NOMO-1 (cell line): ENCODE data around the gene PMFBP1.
"Not testable (repeated sequence)": the region's sequence is repeated elsewhere in the genome, so short reads cannot be mapped to it uniquely, and the experiment has no call there.

Experiments used
- DNase-seq, 2 experiments: peaks; one replicate each; lab custom pipeline; 2025; ENCODE audit not compliant: unreplicated experiment in 2 of 2; lab: John Stamatoyannopoulos, UW

PMFBP1 gene

DNA sequence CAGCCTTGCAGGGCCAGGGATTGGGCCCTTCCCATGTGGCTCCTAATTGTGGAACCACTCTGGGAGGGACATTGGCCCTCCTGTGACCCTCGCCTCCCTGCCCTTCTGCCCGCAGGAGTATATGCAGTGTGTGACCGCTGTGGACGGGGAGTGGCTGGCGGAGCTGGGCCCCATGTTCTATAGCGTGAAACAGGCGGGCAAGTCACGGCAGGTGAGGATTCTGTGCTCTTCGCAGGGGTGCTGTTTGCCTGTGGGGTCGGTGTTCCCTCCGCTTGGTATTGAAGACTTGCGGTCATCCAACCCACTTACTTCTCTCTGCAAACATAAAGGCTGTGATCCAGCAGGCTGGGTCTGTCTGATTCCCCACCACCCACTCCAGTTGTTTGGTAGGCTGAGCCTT, 62.7 kb downstream of the PMFBP1 start:
- no peak for DNase-seq

DNA sequence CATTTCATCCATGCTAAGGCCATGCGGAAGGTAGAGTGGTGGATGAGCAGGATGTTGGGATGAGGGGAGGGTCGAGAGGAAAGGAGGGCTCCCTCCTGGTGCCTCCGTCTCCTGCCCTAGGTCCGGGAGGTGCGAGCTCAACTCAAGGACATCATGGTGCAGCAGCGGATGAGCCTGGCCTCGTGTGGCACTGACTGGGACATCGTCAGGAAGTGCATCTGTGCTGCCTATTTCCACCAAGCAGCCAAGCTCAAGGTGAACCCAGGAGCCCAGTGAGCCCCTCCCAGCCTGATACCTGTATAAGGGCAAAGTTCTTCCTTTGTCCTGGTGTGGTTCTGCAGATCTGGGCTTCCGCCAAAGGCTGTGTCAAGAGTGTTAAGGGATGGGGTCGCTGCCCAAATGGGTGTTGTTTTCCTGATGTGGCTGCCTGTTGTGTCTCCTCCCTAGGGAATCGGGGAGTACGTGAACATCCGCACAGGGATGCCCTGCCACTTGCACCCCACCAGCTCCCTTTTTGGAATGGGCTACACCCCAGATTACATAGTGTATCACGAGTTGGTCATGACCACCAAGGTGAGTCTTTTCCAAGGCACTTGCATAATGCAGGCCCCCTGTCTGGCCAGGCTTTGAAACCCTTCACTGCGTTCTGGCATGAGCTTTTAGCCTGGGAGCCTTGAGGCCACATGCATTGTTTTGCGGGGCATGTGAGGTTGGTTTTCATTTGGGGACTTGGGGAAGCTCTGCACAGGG, 63.4 kb downstream of the PMFBP1 start:
- no peak for DNase-seq

DNA sequence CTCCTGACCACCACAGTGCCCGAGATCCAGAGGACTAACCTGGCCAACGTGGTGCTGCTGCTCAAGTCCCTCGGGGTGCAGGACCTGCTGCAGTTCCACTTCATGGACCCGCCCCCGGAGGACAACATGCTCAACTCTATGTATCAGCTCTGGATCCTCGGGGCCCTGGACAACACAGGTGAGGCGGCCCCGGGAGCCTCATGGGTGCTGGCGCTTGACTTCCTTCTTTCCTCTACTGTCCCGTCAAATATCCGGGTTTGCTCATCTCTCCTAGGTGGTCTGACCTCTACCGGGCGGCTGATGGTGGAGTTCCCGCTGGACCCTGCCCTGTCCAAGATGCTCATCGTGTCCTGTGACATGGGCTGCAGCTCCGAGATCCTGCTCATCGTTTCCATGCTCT, 64.6 kb downstream of the PMFBP1 start:
- DNase-seq, result no peak

- DNase-seq, result no peak
These were observed 66.0 kb downstream of the PMFBP1 start for GRCh38 chr16:72105978-72106377.

DNA sequence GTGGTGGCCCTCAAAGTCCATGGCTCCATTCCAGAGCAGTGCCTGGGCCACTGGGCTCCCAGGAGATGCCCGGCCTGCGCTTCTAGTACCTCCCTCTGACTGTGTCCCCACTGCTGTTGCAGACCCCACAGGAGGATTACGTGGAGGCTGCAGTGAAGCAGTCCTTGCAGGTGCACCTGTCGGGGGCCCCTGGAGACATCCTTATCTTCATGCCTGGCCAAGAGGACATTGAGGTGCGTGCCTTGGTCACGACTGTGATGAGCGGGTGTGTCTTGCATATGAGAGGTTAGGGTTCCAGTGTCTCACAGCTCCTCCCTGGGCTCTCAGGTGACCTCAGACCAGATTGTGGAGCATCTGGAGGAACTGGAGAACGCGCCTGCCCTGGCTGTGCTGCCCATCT, 67.0 kb downstream of the PMFBP1 start:
- DNase-seq, result no peak

GRCh38 chr16:72101195-72101594, 70.8 kb downstream of the PMFBP1 start:
- DNase-seq, result no peak

GRCh38 chr16:72099377-72099818, 72.6 kb downstream of the PMFBP1 start:
- peak; percentile 24 to 44 for DNase-seq

DNA sequence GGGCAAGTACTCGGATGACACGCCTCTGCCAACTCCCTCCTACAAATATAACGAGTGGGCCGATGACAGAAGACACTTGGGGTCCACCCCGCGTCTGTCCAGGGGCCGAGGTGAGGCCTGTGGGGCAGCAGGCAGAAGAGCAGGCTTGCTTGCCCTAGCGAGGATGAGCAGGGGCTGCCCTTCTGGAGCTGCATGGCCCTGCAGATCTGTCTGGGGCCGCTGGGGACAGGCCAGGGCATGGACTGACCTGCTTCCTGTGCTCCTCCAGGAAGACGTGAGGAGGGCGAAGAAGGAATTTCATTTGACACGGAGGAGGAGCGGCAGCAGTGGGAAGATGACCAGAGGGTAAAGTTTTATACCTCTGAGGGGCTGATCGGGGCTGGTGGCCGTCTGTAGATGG, 73.0 kb downstream of the PMFBP1 start:
- no peak for DNase-seq

GRCh38 chr16:72094266-72094610, 77.7 kb downstream of the PMFBP1 start:
- DNase-seq, result no peak

DNA sequence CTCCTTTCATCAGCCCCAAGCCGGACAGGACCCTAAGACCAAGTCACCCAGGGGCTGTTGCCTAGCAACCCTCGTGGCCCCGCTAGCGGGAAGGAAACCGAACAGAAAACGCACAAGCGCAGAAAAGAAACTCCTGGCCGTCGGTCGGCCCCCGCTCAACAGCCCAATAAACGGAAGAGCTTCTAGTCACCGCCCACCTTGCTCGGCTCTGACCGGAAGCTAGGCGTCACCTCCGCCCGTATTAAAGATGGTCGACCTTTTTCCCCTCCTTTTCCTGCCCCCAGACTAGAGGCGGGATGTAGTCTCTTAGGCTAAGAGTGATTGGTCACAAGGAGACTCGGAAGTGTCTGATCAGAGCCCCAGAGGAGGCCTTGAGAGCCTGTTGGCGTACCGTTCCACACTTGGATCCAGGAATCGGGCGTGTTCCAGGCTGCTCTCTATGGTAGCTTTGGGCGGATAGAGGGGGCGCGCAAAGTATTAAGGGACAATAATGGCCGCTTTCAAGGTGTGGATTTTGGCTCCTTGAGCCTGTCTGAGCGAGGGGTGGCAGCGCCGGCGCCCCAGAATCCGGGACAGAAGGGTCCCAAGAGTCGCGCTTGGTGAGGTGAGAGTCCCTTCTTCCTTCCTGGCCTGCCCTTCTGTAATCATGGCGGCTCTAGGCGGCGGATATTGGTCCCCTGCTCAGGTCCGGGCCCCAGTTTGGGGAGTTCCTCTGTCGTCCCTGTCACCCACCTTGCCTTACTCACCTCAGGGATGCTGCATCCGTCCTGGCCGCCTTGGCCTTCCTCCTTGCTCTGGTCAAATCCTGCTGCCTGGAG, 78.3 kb downstream of the PMFBP1 start, which contains the start of the genes DHX38 and TXNL4B:
Gene DHX38, plus strand, starts transcription at position 400 of the 818 bp plus-strand sequence. CDS start 2,311 bp downstream, outside the sequence.
Gene TXNL4B, minus strand, starts transcription at position 173 of the 818 bp plus-strand sequence. CDS start 2,871 bp downstream, outside the sequence.
- peak; percentile 98 to 99 for DNase-seq

GRCh38 chr16:72092832-72093447, 79.0 kb downstream of the PMFBP1 start:
- DNase-seq, result no peak

GRCh38 chr16:72091217-72091616, 80.7 kb downstream of the PMFBP1 start:
- DNase-seq, result no peak

DNA sequence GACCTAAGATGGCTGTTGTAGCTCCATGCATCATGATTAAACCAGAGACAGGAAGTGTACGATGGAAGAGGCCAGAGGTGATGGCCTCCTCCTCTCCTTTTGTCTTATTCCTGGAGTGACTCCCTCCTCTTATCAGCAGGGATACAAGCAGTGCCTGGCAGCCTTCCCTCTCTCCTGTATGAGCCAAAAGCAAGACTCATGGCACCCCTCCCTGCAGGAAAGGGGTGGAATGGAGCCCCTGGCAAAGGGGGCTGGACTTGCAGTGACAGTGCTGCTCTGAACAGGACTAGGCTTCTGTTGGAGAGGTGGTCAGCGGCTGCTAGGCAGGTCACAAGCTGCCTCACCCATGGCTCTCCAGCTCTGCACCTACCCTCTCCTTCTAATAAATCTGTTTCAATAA, 87.0 kb downstream of the PMFBP1 start:
- DNase-seq, result no peak

DNA sequence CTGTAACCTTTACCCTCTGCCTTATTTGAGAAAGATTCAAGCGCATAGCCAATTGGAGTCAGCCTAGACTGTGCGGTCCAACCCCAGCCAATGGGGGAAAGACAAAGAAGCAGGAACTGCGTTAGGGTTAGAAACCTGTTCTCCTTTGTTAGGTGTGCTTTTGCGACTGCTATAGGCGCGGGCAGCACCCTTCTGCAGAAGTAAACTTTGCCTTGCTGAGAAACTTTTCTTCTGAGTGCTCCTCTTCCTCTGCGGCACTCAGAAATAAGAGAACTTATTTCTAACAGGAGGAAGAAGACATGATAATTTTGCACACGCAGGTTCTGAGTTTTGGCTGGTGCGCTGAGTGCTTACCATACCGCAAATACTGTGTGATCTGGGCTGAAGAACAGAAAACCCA, 87.5 kb downstream of the PMFBP1 start:
- no peak for DNase-seq

DNA sequence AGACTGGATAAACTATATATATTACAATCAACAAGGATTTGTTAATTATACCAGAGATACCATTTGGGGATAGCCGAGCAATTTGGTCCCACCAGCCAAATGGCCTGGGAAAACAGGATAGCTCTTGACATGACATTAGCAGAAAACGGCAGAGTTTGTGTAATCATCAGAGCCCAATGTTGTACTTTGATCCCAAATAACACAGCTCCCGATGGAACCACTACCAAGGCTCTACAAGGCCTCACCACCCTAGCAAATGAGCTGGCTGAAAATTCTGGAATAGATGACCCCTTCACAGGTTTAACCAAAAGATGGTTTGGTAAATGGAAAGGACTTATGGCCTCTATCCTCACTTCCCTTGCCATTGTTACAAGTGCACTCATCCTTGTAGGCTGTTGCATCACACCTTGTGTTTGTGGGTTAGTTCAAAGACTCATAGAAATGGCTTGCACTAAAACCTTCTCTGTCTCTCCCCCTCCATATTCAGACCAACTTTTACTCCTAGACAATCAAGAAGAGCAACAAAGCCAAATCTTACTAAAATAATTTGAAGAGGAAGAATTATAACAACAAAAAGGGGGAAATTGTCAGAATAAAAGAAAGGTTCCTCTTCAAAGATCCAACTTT, 88.1 kb downstream of the PMFBP1 start:
- no peak for DNase-seq

DNA sequence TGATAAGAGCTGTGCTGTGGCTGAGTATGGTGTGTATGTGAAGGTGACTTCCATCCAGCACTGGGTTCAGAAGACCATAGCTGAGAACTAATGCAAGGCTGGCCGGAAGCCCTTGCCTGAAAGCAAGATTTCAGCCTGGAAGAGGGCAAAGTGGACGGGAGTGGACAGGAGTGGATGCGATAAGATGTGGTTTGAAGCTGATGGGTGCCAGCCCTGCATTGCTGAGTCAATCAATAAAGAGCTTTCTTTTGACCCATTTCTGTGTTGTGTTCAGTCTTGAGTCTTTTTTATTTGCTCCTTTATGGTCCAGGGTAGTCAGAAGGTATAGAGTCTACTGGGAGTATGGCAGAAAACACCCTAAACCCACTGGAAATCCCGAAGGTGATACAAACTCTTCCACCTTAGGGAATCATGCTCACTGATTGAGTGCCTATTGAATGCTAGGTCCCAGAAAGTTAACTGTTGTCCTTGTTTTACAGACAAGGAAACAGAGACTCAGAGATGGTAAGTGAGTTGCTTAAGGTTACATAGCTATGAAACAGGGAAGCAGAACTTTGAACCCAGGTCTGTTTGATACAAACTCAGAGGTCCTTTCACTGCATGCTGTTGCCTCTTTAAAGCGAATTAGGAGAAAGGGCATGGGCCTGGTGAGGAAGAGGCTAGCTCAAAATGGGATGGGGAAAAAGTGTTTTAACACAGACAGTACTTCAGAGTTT, 94.8 kb downstream of the PMFBP1 start:
- not testable (repeated sequence) for DNase-seq

DNA sequence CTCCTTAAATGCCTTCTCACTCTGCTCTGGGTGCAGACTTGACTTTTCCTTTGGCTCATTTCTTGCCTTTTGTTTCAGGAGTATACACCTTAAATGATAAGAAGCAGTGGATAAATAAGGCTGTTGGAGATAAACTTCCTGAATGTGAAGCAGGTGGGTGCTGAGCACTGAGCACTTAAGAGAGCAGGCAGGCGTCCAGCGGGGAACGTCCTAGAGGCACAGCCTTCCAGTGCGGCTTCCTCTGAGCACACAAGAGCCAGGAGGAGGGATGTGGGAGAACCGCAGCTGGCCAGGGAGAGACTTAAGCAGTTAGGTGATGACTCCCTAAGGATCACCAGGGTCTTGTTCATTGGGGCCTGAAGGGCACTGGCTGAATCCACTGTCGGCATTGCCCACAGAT, 96.9 kb downstream of the PMFBP1 start:
- not testable (repeated sequence) for DNase-seq

GRCh38 chr16:72073560-72074230, 98.3 kb downstream of the PMFBP1 start:
- DNase-seq, result no peak

DNA sequence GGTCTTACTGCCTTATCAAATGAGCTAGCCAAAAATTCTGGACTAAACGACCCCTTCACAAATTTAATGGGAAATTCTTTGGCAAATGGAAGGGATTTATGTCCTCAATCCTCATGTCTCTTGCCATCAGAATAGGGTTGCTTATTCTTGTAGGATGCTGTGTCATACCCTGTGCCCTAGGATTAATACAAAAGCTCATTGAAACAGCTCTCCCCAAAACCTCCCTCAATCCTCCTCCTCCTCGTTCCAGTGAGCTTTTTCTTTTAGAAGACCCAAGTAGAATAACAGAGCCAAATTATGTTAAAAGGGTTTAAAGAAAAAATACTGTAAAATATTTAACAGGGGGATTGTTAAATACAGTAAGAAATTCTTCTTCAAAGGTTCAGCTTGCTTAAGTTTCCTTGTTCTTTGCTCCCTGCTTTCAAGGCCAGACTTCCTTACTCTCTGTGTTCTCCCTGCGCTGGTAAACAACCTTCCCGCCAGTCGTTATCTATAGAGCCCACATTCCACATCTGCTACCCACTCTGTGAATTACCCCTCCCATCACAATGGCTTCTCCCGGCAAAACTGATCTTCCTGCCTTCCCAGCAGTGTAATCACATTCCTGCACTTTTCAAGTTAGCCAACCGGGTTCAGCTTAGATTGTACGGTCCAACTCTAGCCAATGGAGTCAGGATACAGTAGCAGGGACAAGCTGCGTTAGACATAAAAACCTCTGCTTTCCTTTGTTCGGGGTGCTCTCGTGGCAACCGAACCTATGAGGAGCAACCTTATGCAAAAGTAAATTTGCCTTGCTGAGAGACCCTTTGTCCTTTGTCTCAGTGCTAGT, 99.2 kb downstream of the PMFBP1 start:
- no peak for DNase-seq
